SH-SY5Y (cell line): ENCODE results near the gene BDKRB2.

Experiments
- GATA2 ChIP-seq: IDR thresholded peaks from 2 replicates; pipeline ENCODE4 v1.6.1; 2011; ENCODE audit warnings: mild to moderate bottlenecking, low read depth, low read length
- GATA3 ChIP-seq: IDR thresholded peaks from 2 replicates; pipeline ENCODE4 v1.6.1; 2011; ENCODE audit warnings: low read depth, mild to moderate bottlenecking, low read length, moderate library complexity

- TF ChIP-seq GATA2 (no peak), GATA3 (no peak)
Measured at GRCh38 chr14:96260341-96260821, 55.7 kb downstream of the BDKRB2 start.
